ENCODE measurements around the gene EML1.
A peak's percentile ranks its signal among the peaks of the same experiment; 100 is the strongest.

Gene EML1

GRCh38 chr14:99793213-99794150 is at the start of gene EML1:
Gene EML1 (plus strand): TSS chr14:99793413. CDS start chr14:99793477, 64 bp downstream.
- peak; percentile 96 for DNase-seq (ENCODE audit: low spot score)
- peak; percentile 6 for TF ChIP-seq CTCF (IDR thresholded peaks at IDR 0.05; ENCODE audit: borderline replicate concordance, control extremely low read depth, extremely low read depth, insufficient read depth, missing control alignments)
- in situ Hi-C loops (cut with MboI; ENCODE audit: low sequenced_read_pairs, unreplicated experiment): no loop called here

- DNase-seq (ENCODE audit: low spot score): no peak
- TF ChIP-seq CTCF (IDR thresholded peaks at IDR 0.05; ENCODE audit: borderline replicate concordance, control extremely low read depth, extremely low read depth, insufficient read depth, missing control alignments): no peak
- in situ Hi-C loops (cut with MboI; ENCODE audit: low sequenced_read_pairs, unreplicated experiment): no loop called here
These were observed 48.9 kb upstream of the EML1 start for GRCh38 chr14:99744199-99744872.

GRCh38 chr14:99744873-99745224 is 48.4 kb upstream of the EML1 start:
- TF ChIP-seq CTCF (IDR thresholded peaks at IDR 0.05; ENCODE audit: borderline replicate concordance, control extremely low read depth, extremely low read depth, insufficient read depth, missing control alignments): no peak
- DNase-seq (ENCODE audit: low spot score): no peak
- in situ Hi-C loops (cut with MboI; ENCODE audit: low sequenced_read_pairs, unreplicated experiment): no loop called here

GRCh38 chr14:99745307-99745951 is 47.8 kb upstream of the EML1 start:
- in situ Hi-C loops (cut with MboI; ENCODE audit: low sequenced_read_pairs, unreplicated experiment): no loop called here
- no peak for TF ChIP-seq CTCF (IDR thresholded peaks at IDR 0.05; ENCODE audit: borderline replicate concordance, control extremely low read depth, extremely low read depth, insufficient read depth, missing control alignments)
- no peak for DNase-seq (ENCODE audit: low spot score)

GRCh38 chr14:99747167-99747566 is 46.0 kb upstream of the EML1 start:
- in situ Hi-C loops (cut with MboI; ENCODE audit: low sequenced_read_pairs, unreplicated experiment): no loop called here
- TF ChIP-seq CTCF (IDR thresholded peaks at IDR 0.05; ENCODE audit: borderline replicate concordance, control extremely low read depth, extremely low read depth, insufficient read depth, missing control alignments): no peak
- no peak for DNase-seq (ENCODE audit: low spot score)

- no peak for DNase-seq (ENCODE audit: low spot score)
- in situ Hi-C loops (cut with MboI; ENCODE audit: low sequenced_read_pairs, unreplicated experiment): no loop called here
- TF ChIP-seq CTCF (IDR thresholded peaks at IDR 0.05; ENCODE audit: borderline replicate concordance, control extremely low read depth, extremely low read depth, insufficient read depth, missing control alignments): no peak
These were observed 45.5 kb upstream of the EML1 start for GRCh38 chr14:99747582-99748330.
